Measurements from ENCODE around the gene LHFPL6. TPM values are rescaled to one million over a fixed set of nuclear protein-coding genes. Genes with fewer than 3 reads are reported as not detected.

The LHFPL6 gene
- total RNA-seq, 4 donors from 2014 or later: 3.7 to 40.4 (median 8.0) TPM

DNA sequence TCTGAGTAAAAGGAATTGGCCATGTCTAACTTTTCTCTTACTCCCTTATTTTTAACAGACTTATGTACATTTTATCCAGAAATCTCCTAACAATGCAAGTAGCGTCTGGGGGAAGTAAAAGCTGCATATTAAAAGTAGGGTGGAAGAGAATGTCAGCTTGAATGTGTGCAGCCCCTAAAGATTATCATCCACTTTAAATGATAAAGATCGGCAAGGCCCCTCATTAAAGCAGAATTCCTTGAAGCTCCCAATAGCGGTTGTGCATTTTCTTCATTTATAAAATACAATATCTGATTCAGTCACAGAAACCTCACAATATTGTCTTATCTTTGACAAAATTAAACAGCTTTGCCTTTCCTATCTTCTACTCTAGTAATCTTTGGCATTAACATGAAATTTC, 184.6 kb downstream of the LHFPL6 start:
- Histone ChIP-seq H3K27ac (no peak overlapping the region), H3K27me3 (no peaks in the 10 kb centered on the region), H3K4me1 (peaks cover 0 to 37% (median 4%) of the 10 kb centered on the region in 3 donors), H3K36me3 (no peaks in the 10 kb centered on the region), H3K4me3 (no peak overlapping the region), H3K9me3 (no peaks in the 10 kb centered on the region)
- WGBS, 2 donors: 90 to 93% methylated on average over 3 of the region's 3 CpGs
- DNase-seq: no peak
- TF ChIP-seq POLR2A (IDR thresholded peaks at IDR 0.05): no peak
- TF ChIP-seq, protein P1, sequence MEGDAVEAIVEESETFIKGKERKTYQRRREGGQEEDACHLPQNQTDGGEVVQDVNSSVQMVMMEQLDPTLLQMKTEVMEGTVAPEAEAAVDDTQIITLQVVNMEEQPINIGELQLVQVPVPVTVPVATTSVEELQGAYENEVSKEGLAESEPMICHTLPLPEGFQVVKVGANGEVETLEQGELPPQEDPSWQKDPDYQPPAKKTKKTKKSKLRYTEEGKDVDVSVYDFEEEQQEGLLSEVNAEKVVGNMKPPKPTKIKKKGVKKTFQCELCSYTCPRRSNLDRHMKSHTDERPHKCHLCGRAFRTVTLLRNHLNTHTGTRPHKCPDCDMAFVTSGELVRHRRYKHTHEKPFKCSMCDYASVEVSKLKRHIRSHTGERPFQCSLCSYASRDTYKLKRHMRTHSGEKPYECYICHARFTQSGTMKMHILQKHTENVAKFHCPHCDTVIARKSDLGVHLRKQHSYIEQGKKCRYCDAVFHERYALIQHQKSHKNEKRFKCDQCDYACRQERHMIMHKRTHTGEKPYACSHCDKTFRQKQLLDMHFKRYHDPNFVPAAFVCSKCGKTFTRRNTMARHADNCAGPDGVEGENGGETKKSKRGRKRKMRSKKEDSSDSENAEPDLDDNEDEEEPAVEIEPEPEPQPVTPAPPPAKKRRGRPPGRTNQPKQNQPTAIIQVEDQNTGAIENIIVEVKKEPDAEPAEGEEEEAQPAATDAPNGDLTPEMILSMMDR (IDR thresholded peaks at IDR 0.05): no peak
- intact Hi-C loops (cut with DNase I): no loop called here

DNA sequence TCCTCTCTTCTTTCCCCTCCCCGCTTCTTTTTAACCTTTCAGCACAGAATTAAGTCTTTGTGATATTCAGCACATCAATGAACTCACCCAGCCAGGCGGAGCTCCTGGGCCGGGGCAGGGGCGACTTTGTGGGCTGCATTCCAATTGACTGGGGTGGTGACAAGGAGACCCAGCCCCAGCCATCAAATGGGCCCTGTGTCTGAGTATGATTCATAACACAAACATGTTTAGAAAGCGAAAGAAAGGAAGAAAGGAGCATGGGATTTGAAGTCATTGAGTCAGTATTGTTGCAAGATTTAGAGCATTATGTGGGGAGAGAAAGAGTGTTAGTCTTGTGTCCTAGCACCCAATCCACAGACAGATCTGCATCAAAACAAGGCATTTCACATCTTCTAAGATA, 185.3 kb downstream of the LHFPL6 start:
- Histone ChIP-seq H3K4me3 (peak overlapping the region in 1 of 4 donors; percentile 29), H3K27ac (peak overlapping the region in 2 of 4 donors; percentile 11 to 14), H3K9me3 (no peaks in the 10 kb centered on the region), H3K27me3 (no peaks in the 10 kb centered on the region), H3K4me1 (peaks cover 0 to 37% (median 4%) of the 10 kb centered on the region in 3 donors), H3K36me3 (no peaks in the 10 kb centered on the region)
- intact Hi-C loops (cut with DNase I): no loop called here
- 45 to 51% methylated on average over 2 to 5 of the region's 5 CpGs for WGBS, 2 donors
- no peak for TF ChIP-seq POLR2A (IDR thresholded peaks at IDR 0.05)
- TF ChIP-seq, protein P1 (IDR thresholded peaks at IDR 0.05): no peak
- DNase-seq: no peak

DNA sequence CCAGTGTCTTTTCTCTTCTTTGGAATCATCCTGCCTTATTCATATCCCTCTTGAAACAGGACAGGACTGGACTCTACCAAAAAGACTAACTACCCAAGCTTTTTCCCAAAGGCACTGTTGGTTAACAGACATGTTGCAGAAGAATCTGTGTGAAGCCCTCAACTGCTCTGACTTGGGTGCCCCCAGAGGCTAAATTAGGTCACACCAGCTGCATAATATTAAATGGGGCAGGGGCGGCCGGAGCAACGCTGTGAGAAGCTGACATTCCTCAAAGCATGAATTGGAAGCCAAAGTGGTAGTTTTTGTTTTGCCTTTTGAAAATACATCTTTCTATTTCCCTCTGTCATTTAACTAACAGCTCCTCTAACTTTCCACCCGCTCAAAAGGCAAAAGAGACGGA, 185.9 kb downstream of the LHFPL6 start:
- no peaks in the 10 kb centered on the region for H3K27me3 ChIP-seq
- DNase-seq: no peak
- 37 to 64% methylated on average over 5 of the region's 5 CpGs for WGBS, 2 donors
- peaks cover 0 to 37% (median 4%) of the 10 kb centered on the region in 3 donors for H3K4me1 ChIP-seq
- H3K36me3 ChIP-seq: no peaks in the 10 kb centered on the region
- intact Hi-C loops (cut with DNase I): no loop called here
- no peaks in the 10 kb centered on the region for H3K9me3 ChIP-seq
- H3K4me3 ChIP-seq: no peak overlapping the region
- TF ChIP-seq POLR2A (IDR thresholded peaks at IDR 0.05): no peak
- TF ChIP-seq, protein P1 (IDR thresholded peaks at IDR 0.05): no peak
- peak overlapping the region in 2 of 4 donors; percentile 11 to 14 for H3K27ac ChIP-seq

DNA sequence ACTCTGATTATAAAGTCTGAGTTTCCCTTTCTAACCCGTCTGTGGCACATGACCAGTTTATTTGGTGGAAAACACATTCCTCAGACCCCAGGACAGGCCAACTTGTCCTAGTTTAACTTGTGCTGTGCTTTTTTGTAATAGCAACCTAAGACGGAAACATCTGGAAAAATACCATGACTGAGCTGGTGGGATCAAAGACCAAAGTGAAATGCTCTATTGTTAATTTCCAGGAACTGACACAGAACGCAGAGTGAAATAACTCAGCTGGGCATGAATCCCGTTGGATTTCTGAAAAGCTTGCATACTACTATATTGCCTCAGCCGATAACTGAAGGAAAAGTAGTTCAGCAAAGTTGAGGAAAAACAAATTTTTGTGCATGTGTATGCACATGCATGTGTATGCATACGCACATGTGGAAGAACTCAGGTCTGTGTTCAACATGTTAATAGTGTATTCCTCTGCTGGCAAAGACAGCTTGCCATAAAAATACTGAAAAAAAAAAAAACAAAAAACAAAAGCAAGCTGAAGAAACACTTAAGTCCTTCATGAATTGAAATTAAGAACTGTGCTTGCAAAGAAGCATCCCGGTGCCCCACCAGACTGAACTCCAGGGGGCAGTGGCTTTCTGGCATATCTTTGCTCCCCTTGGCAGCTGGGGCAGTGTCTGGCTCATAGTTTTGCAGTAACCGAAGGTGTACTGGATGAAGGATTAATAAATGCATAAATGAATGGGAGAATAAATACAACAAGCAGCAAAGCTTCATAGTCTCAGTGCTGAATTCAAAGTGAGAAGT, 187.8 kb downstream of the LHFPL6 start:
- WGBS, 2 donors: 30 to 32% methylated on average over 8 of the region's 8 CpGs
- no peaks in the 10 kb centered on the region for H3K36me3 ChIP-seq
- H3K9me3 ChIP-seq: no peaks in the 10 kb centered on the region
- no peak for TF ChIP-seq POLR2A (IDR thresholded peaks at IDR 0.05)
- TF ChIP-seq, protein P1 (IDR thresholded peaks at IDR 0.05): peak in 2 of 6 experiments; percentile 21 to 24
- no peaks in the 10 kb centered on the region for H3K27me3 ChIP-seq
- intact Hi-C loops (cut with DNase I): no loop called here
- peak overlapping the region in 3 of 4 donors; percentile 56 to 70 (median 57) for H3K27ac ChIP-seq
- peak overlapping the region in 1 of 4 donors; percentile 14 for H3K4me3 ChIP-seq
- DNase-seq: no peak
- H3K4me1 ChIP-seq: peaks cover 0 to 50% (median 7%) of the 10 kb centered on the region in 3 donors

DNA sequence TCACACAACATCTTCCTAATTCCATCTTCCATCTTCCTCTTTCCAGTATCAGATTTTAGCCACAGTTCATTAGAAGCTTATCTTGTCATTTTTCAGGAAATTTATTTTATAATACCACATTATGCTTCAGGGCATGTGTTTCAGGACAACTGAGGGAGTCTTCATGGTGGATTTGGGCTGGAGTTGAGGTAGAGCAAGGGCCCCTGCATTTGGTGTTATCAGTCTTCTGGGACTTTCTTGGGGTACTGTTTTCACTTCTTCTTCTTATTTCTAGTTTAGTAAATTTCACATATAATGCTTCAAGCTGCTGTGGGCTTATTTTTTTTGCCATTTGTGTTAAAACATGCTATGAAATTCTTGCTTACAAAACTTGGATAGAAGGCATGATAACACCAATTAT, 188.7 kb downstream of the LHFPL6 start:
- intact Hi-C loops (cut with DNase I): no loop called here
- Histone ChIP-seq H3K27ac (peak overlapping the region in 3 of 4 donors; percentile 56 to 70 (median 57)), H3K36me3 (no peaks in the 10 kb centered on the region), H3K27me3 (no peaks in the 10 kb centered on the region), H3K4me1 (peaks cover 0 to 56% (median 7%) of the 10 kb centered on the region in 3 donors), H3K9me3 (no peaks in the 10 kb centered on the region), H3K4me3 (no peak overlapping the region)
- no peak for TF ChIP-seq POLR2A (IDR thresholded peaks at IDR 0.05)
- TF ChIP-seq, protein P1 (IDR thresholded peaks at IDR 0.05): no peak
- DNase-seq: no peak

Measured in esophagus squamous epithelium (tissue), 5 donors.